ENCODE results near the gene STRIT1.
"Not testable (repeated sequence)": the region's sequence is repeated elsewhere in the genome, so short reads cannot be mapped to it uniquely, and the experiment has no call there.

DNA sequence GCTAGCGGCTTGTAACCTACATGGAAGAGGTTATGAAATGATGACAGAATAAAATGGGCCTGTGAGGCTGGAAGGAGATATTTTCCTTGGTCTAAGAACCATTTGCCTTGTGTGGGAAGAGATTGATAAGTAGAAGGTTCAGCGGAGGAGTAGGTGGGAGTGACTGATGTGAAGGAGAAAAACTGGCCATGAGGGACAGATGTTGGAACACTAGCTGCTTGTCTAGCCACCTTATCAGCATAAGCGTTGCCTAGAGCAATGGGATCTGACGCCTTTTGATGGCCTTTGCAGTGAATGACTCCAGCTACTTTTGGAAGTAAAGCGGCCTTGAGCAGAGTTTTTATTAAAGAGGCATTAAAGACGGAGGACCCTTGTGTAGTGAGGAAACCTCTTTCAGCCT, 17.4 kb downstream of the STRIT1 start:
- TF ChIP-seq, protein P1, sequence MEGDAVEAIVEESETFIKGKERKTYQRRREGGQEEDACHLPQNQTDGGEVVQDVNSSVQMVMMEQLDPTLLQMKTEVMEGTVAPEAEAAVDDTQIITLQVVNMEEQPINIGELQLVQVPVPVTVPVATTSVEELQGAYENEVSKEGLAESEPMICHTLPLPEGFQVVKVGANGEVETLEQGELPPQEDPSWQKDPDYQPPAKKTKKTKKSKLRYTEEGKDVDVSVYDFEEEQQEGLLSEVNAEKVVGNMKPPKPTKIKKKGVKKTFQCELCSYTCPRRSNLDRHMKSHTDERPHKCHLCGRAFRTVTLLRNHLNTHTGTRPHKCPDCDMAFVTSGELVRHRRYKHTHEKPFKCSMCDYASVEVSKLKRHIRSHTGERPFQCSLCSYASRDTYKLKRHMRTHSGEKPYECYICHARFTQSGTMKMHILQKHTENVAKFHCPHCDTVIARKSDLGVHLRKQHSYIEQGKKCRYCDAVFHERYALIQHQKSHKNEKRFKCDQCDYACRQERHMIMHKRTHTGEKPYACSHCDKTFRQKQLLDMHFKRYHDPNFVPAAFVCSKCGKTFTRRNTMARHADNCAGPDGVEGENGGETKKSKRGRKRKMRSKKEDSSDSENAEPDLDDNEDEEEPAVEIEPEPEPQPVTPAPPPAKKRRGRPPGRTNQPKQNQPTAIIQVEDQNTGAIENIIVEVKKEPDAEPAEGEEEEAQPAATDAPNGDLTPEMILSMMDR (IDR thresholded peaks at IDR 0.05) = not testable (repeated sequence)
- TF ChIP-seq EP300, POLR2A (IDR thresholded peaks at IDR 0.05): not testable (repeated sequence)

Measured in ovary (tissue), 3 donors.